Omental fat pad (tissue), 4 donors: ENCODE data around the gene TAF11. TPM values are rescaled to one million over a fixed set of nuclear protein-coding genes. Genes with fewer than 3 reads are reported as not detected.

Source experiments
- ATAC-seq: fragments of 150-250 bp; one replicate; pipeline ENCODE4 v1.9.1; 2016; ENCODE audit warnings: mild to moderate bottlenecking, moderate library complexity; ENCODE audit not compliant: low FRiP score
- DNase-seq: peaks from one replicate; pipeline ENCODE4 v3.0.0-alpha.2; 2019; ENCODE audit warnings: low spot score
- CTCF ChIP-seq, 3 donors: fragments of 450-650 bp; IDR thresholded peaks; one replicate each; pipeline ENCODE4 v1.5.1; 2016 to 2017; ENCODE audit warnings: antibody characterized with exemption in 3 of 3, mild to moderate bottlenecking in 3 of 3, moderate library complexity in 2 of 3
- total RNA-seq, 4 donors: library from RNA; depleted of rRNA; stranded (reverse); fragments of >200 nt; gene quantifications; one replicate each; pipeline ENCODE4 v1.1.0, GENCODE V29; 2016

The TAF11 gene
- total RNA-seq, 4 donors from 2014 or later = 18.8 to 23.6 (median 21.4) TPM

GRCh38 chr6:34916348-34916967 lies 28.6 kb upstream of the TAF11 start:
- no peak for DNase-seq
- ATAC-seq = no peak
- no peak for TF ChIP-seq CTCF (IDR thresholded peaks at IDR 0.05)

- no peak for TF ChIP-seq CTCF (IDR thresholded peaks at IDR 0.05)
- ATAC-seq (no peak), DNase-seq (no peak)
These were observed 26.5 kb upstream of the TAF11 start for GRCh38 chr6:34914358-34914757.

- no peak for ATAC-seq
- no peak for DNase-seq
- no peak for TF ChIP-seq CTCF (IDR thresholded peaks at IDR 0.05)
These were observed 25.0 kb upstream of the TAF11 start for GRCh38 chr6:34912715-34913464.

- no peak for TF ChIP-seq CTCF (IDR thresholded peaks at IDR 0.05)
- no peak for ATAC-seq
- DNase-seq = no peak
These were observed 24.0 kb upstream of the TAF11 start for GRCh38 chr6:34911822-34912221.

GRCh38 chr6:34909320-34909883 lies 21.6 kb upstream of the TAF11 start:
- no peak for ATAC-seq
- no peak for TF ChIP-seq CTCF (IDR thresholded peaks at IDR 0.05)
- DNase-seq = no peak

- DNase-seq (no peak), ATAC-seq (no peak)
- no peak for TF ChIP-seq CTCF (IDR thresholded peaks at IDR 0.05)
These were observed 20.4 kb upstream of the TAF11 start for GRCh38 chr6:34908194-34908593.
